Pancreas (tissue), 10 donors: Measurements from ENCODE around the gene S100A7A. TPM values are rescaled to one million over a fixed set of nuclear protein-coding genes. Genes with fewer than 3 reads are reported as not detected.

ENCODE experiments used
- ATAC-seq, 4 donors: fragments of 200-7000 bp; cut with Tn5 transposase; one replicate each; pipeline versions ENCODE4 v1.8.0 to v1.9.1; 2020; ENCODE audit warnings: mild to moderate bottlenecking in 4 of 4, moderate library complexity in 4 of 4
- DNase-seq, 6 donors: peaks; one replicate each; pipeline ENCODE4 v3.0.0-alpha.2; 2020
- FAIRE-seq: peaks from 2 replicates; lab custom pipeline; 2012; peaks lifted over from hg19 to GRCh38; lab: Jason Lieb, UNC
- H3K27ac ChIP-seq, 4 donors: fragments of 200-600 bp; sonication (generic); 1 replicate in 3 of 4; 2 replicates in 1 of 4; pipeline versions ENCODE4 v1.5.0 to v1.8.0; 2020
- H3K27me3 ChIP-seq, 4 donors: fragments of 200-600 bp; one replicate each; pipeline ENCODE4 v1.8.0; 2021
- H3K36me3 ChIP-seq, 3 donors: fragments of 200-600 bp; sonication (generic) in 1 of 3; one replicate each; pipeline versions ENCODE4 v1.5.0 to v1.8.0; 2020 to 2021
- H3K4me1 ChIP-seq, 3 donors: fragments of 200-600 bp; one replicate each; pipeline ENCODE4 v1.8.0; 2021
- H3K4me3 ChIP-seq, 4 donors: fragments of 200-600 bp; sonication (generic) in 2 of 4; one replicate each; pipeline versions ENCODE4 v1.5.0 to v1.8.0; 2020 to 2021
- H3K9me3 ChIP-seq, 4 donors: fragments of 200-600 bp; one replicate each; pipeline ENCODE4 v1.8.0; 2021
- CTCF ChIP-seq, 4 donors: fragments of 200-600 bp; sonication (generic) in 3 of 4; IDR thresholded peaks; one replicate each; pipeline versions ENCODE4 v1.5.0 to v1.8.0; 2021; ENCODE audit warnings: antibody characterized with exemption in 4 of 4
- WGBS, 2 donors: extraction: QIAGEN DNeasy Blood & Tissue Kit; methylation state at CpG; one replicate each; pipeline ENCODE4 v1.1.7; 2013; 5-methylcytosine and 5-hydroxymethylcytosine counted together
- intact Hi-C, 3 donors: fragments of 100-400 bp; cut with DNase I; formaldehyde crosslinking; loops; one replicate each; pipeline versions ENCODE4 v1.11.1 to v1.14.2; 2022
- polyA plus RNA-seq, 2 donors: library from polyadenylated mRNA; stranded (reverse); fragments of 200-250 nt; gene quantifications; one replicate each; pipeline ENCODE4 v1.2.3, GENCODE V29; 2013
- total RNA-seq, 6 donors: library from RNA; stranded (reverse); fragmentation: NEBNext Ultra II Directional in 4 of 6; extraction: Animal tissue kit (Norgen Biotek cat#: 25700) in 4 of 6; gene quantifications; one replicate each; pipeline versions ENCODE4 v1.2.1 to v1.2.4, GENCODE V29; 2021 to 2023
- donor health status: healthy with polysubstance abuse.
- donor health status: DM: no; HTN: no; CAD: no; lungs with moderate emphysema.
- donor health status: DM: no; HTN: no; CAD: no.
- donor health status: control.
- donor health status: control.
- donor health status: Bipolar disorder and iron deficiency.
- donor health status: DM: yes; HTN: yes; CAD: no.
- donor health status: DM: no; HTN: no; CAD: no.
- donor health status: DM: no; HTN: no; CAD: no.
- donor health status: DM: yes; HTN: yes; CAD: no.

Gene S100A7A
- total and polyA plus RNA-seq, 8 donors = not detected

DNA sequence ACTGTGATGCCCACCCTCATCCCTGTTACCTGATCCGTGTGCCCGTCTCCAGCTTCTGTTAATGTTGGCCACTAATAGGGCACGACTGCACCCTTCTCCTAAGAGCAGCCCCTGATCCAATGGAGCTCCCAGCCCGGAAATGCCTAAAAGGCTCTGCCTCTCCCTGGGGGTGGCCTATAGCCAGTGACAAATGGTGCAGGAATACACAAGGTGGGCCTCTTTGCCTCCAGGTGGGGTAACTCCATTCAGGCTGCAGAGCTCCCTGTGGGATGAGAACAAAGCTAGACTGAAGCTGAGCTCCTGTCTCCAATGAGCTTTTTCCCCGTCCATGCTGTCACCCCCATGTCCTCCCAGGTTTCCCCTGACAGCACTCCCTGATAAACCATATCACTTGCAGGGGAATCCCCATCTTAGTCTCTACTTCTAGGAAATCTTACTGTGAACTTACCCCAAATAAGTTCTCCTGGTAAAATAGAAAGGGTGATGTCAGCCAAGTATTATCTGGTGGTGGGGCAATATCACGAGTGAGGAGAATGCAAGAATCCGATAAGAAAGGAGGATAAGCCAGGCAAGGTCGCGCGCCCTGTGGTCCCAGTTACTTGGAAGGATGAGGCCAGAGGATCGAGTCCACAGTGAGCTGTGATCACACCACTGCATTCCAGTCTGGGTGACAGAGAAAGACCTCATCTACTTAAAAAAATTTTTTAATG, 18.6 kb downstream of the S100A7A start:
- DNase-seq (no peak), ATAC-seq (no peak), FAIRE-seq (no peak)
- Histone ChIP-seq H3K27me3 (no peaks in the 10 kb centered on the region), H3K4me3 (no peak overlapping the region), H3K36me3 (no peaks in the 10 kb centered on the region), H3K4me1 (no peaks in the 10 kb centered on the region), H3K27ac (no peak overlapping the region), H3K9me3 (no peaks in the 10 kb centered on the region)
- WGBS, 2 donors = 53 to 64% methylated on average over 11 of the region's 11 CpGs
- no peak for TF ChIP-seq CTCF (IDR thresholded peaks at IDR 0.05)
- intact Hi-C loops = no loop called here

DNA sequence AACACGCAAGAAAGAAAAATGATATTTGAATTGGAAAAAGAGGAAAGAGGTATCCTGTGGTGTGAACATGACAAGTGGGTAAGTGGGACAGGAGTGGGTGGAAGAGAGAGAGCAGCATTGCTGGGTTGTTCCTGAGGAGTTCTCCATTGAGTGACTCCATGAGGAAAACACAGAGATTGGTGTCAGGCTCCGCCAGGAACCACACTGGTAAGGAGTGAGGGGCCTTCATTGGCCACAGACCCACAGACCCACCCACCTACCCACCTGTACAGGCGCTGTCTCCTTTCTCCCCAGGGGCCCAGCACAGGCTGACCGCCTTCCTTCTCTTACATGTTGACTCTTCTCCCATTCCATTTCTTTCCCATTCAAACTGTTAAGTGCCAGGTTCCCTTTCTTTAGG, 20.9 kb downstream of the S100A7A start:
- WGBS, 2 donors = 68 to 80% methylated on average over 4 of the region's 4 CpGs
- H3K27me3 ChIP-seq = no peaks in the 10 kb centered on the region
- no peak for TF ChIP-seq CTCF (IDR thresholded peaks at IDR 0.05)
- H3K9me3 ChIP-seq = no peaks in the 10 kb centered on the region
- DNase-seq (no peak), FAIRE-seq (no peak), ATAC-seq (no peak)
- H3K4me1 ChIP-seq = no peaks in the 10 kb centered on the region
- intact Hi-C loops = no loop called here
- H3K27ac ChIP-seq = no peak overlapping the region
- H3K4me3 ChIP-seq = no peak overlapping the region
- no peaks in the 10 kb centered on the region for H3K36me3 ChIP-seq

DNA sequence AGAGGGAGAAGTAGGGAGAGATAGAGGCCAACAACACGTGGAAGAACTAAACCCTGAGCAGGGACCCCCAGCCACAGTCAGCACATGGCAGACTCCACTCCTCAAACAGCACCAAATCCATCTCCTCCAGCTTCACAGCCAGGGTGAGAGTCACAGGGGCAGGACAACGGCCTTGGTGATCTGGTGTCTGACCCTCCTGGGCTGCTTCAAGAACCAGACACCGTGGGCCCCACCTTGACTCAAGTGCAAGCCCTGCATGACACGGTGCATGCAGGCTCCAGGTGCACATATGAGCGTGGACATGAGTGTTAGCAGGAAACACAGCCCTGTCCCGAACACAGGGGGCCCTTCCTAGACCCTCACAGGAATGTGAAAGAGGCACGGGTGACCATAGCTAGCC, 22.3 kb downstream of the S100A7A start:
- ATAC-seq = no peak
- no peak overlapping the region for H3K27ac ChIP-seq
- H3K27me3 ChIP-seq = no peaks in the 10 kb centered on the region
- no peaks in the 10 kb centered on the region for H3K9me3 ChIP-seq
- no peaks in the 10 kb centered on the region for H3K4me1 ChIP-seq
- intact Hi-C loops = no loop called here
- TF ChIP-seq CTCF (IDR thresholded peaks at IDR 0.05) = no peak
- 48 to 52% methylated on average over 7 of the region's 7 CpGs for WGBS, 2 donors
- no peak overlapping the region for H3K4me3 ChIP-seq
- no peak for DNase-seq
- FAIRE-seq = no peak
- no peaks in the 10 kb centered on the region for H3K36me3 ChIP-seq

GRCh38 chr1:153439273-153439672, 23.0 kb downstream of the S100A7A start:
- intact Hi-C loops = no loop called here
- Histone ChIP-seq H3K9me3 (no peaks in the 10 kb centered on the region), H3K4me3 (no peak overlapping the region), H3K27me3 (no peaks in the 10 kb centered on the region), H3K4me1 (no peaks in the 10 kb centered on the region), H3K27ac (no peak overlapping the region), H3K36me3 (no peaks in the 10 kb centered on the region)
- ATAC-seq = no peak
- no peak for DNase-seq
- no peak for FAIRE-seq
- TF ChIP-seq CTCF (IDR thresholded peaks at IDR 0.05) = no peak

- no peak for FAIRE-seq
- no peak overlapping the region for H3K4me3 ChIP-seq
- DNase-seq = no peak
- H3K27ac ChIP-seq = no peak overlapping the region
- intact Hi-C loops = no loop called here
- H3K36me3 ChIP-seq = no peaks in the 10 kb centered on the region
- H3K27me3 ChIP-seq = no peaks in the 10 kb centered on the region
- TF ChIP-seq CTCF (IDR thresholded peaks at IDR 0.05) = no peak
- no peaks in the 10 kb centered on the region for H3K4me1 ChIP-seq
- 41 to 43% methylated on average over 9 of the region's 9 CpGs for WGBS, 2 donors
- no peaks in the 10 kb centered on the region for H3K9me3 ChIP-seq
- ATAC-seq = no peak
These were observed 25.0 kb downstream of the S100A7A start for GRCh38 chr1:153441238-153441755.
